IPS DF 6.9 (cell line): Measurements from ENCODE around the gene TAS2R46.
"Not testable (repeated sequence)": the region's sequence is repeated elsewhere in the genome, so short reads cannot be mapped to it uniquely, and the experiment has no call there.

ENCODE experiments used
- DNase-seq: peaks from one replicate; pipeline ENCODE4 v3.0.0-alpha.2; 2013; ENCODE audit warnings: low read depth, low spot score
- H3K27ac ChIP-seq: one replicate; pipeline ENCODE4 v1.5.1; 2013; ENCODE audit warnings: low read length, control low read depth
- H3K27me3 ChIP-seq: 2 replicates; pipeline ENCODE4 v1.6.1; 2013; ENCODE audit warnings: mild to moderate bottlenecking, low read length; ENCODE audit not compliant: control insufficient read depth, insufficient read depth
- H3K36me3 ChIP-seq: 2 replicates; pipeline ENCODE4 v1.6.1; 2013; ENCODE audit warnings: low read length; ENCODE audit not compliant: control insufficient read depth, insufficient read depth
- H3K4me1 ChIP-seq: 2 replicates; pipeline ENCODE4 v1.6.1; 2013; ENCODE audit warnings: low read length; ENCODE audit not compliant: control insufficient read depth, insufficient read depth
- H3K4me3 ChIP-seq: 2 replicates; pipeline ENCODE4 v1.5.1; 2013; ENCODE audit warnings: mild to moderate bottlenecking, low read length
- H3K9me3 ChIP-seq: 2 replicates; pipeline ENCODE4 v1.6.1; 2013; ENCODE audit warnings: low read length, inconsistent platforms; ENCODE audit not compliant: control insufficient read depth, insufficient read depth
- WGBS: extraction: QIAGEN DNeasy Blood & Tissue Kit; methylation state at CpG from one replicate; pipeline ENCODE4 v1.1.7; 2013; ENCODE audit warnings: mixed read lengths, missing lambda C conversion rate; ENCODE audit not compliant: insufficient read length, insufficient coverage; 5-methylcytosine and 5-hydroxymethylcytosine counted together

The TAS2R46 gene

DNA sequence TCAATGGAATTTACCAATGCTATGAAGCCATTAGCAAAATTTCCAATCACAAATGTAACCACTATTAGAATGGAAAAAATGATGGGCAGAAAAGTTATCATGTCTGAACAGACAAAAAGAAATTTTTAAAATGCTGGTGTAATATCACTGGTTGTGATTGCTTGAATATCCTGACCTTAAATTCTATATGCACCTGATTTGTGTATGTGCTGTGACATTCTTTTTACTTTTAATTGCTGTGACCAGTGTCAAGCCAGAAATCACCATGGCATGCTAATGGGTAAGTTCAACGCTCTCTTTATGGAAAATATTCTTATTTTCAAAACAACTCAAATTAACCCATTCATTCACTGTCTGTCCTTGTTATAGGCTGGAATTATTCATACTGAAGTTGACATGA, at the start of gene TAS2R46:
Gene TAS2R46 (minus strand): TSS at position 101 of the 400 bp plus-strand sequence. CDS start 0 bp downstream, at position 101.
- not testable (repeated sequence) for H3K4me3 ChIP-seq, H3K27ac ChIP-seq, DNase-seq, H3K4me1 ChIP-seq, H3K27me3 ChIP-seq, H3K9me3 ChIP-seq, H3K36me3 ChIP-seq
- WGBS, result no CpG with 5 or more reads among the region's 1 CpG

DNA sequence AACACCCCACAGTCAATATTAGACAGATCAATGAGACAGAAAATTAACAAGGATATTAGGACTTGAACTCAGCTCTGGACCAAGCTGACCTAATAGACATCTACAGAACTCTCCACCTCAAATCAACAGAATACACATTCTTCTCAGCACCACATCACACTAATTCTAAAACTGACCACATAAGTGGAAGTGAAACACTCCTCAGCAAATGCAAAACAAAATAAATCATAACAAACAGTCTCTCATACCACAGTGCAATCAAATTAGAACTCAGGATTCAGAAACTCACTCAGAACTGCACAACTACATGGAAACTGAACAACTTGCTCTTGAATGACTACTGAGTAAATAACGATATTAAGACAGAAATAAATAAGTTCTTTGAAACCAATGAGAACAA, 49.1 kb upstream of the TAS2R46 start:
- not testable (repeated sequence) for H3K4me1 ChIP-seq, H3K36me3 ChIP-seq, H3K27ac ChIP-seq, H3K9me3 ChIP-seq, H3K27me3 ChIP-seq, H3K4me3 ChIP-seq, DNase-seq
- no CpG with 5 or more reads among the region's 1 CpG for WGBS

DNA sequence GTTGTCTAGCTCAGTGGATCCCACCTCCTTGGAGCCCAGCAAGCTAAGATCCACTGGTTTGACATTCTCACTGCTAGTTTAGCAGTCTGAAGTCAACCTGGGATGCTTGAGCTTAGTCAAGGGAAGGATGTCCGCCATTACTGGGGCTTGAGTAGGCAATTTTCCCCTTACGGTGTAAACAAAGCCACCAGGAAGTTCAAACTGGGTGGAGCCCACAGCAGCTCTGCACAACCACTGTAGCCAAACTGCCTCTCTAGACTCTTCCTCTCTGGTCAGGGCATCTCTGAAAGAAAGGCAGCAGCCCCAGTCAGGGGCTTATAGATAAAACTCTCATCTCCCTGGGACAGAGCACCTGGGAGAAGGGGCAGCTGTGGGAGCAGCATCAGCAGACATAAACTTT, 46.8 kb upstream of the TAS2R46 start:
- no peaks in the 10 kb centered on the region for H3K27me3 ChIP-seq
- H3K4me3 ChIP-seq, result no peak overlapping the region
- H3K27ac ChIP-seq, result no peak overlapping the region
- H3K4me1 ChIP-seq, result no peaks in the 10 kb centered on the region
- no peak for DNase-seq
- no peaks in the 10 kb centered on the region for H3K9me3 ChIP-seq
- no CpG with 5 or more reads among the region's 2 CpGs for WGBS
- no peaks in the 10 kb centered on the region; the same call in 1 of the 2 replicates for H3K36me3 ChIP-seq

DNA sequence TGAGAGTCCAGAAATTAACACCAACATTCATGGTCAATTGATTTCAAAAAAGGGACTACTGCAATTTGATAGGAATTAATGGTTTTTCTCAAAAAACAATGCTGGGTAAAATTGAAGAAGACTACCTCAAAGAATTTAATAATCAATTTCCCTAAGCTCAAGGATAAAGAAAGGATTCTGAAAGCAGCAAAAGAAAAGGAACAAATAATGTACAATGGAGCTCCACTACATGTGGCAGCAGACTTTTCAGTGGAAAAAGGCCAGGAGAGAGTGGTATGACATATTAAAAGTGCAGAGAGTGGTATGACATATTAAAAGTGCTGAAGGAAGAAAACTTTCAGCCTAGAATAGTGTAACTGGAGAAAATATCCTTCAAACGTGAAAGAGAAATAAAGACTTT, 45.6 kb upstream of the TAS2R46 start:
- H3K4me1 ChIP-seq, result no peaks in the 10 kb centered on the region
- no peak for DNase-seq
- no peak overlapping the region for H3K27ac ChIP-seq
- no peak overlapping the region for H3K4me3 ChIP-seq
- H3K27me3 ChIP-seq, result no peaks in the 10 kb centered on the region
- H3K9me3 ChIP-seq, result no peaks in the 10 kb centered on the region
- H3K36me3 ChIP-seq, result no peaks in the 10 kb centered on the region; the same call in 1 of the 2 replicates
- no CpG with 5 or more reads among the region's 1 CpG for WGBS

GRCh38 chr12:11106288-11106687, 44.2 kb upstream of the TAS2R46 start:
- no peak for DNase-seq
- no peaks in the 10 kb centered on the region for H3K4me1 ChIP-seq
- no peaks in the 10 kb centered on the region for H3K9me3 ChIP-seq
- no peaks in the 10 kb centered on the region for H3K27me3 ChIP-seq
- H3K36me3 ChIP-seq, result no peaks in the 10 kb centered on the region; the same call in 1 of the 2 replicates
- H3K27ac ChIP-seq, result no peak overlapping the region
- no peak overlapping the region for H3K4me3 ChIP-seq
- no CpG with 5 or more reads among the region's 2 CpGs for WGBS

GRCh38 chr12:11105546-11105945, 43.5 kb upstream of the TAS2R46 start:
- DNase-seq, result no peak
- Histone ChIP-seq H3K9me3 (no peaks in the 10 kb centered on the region), H3K27ac (no peak overlapping the region), H3K27me3 (no peaks in the 10 kb centered on the region), H3K36me3 (no peaks in the 10 kb centered on the region; the same call in 1 of the 2 replicates), H3K4me1 (no peaks in the 10 kb centered on the region), H3K4me3 (no peak overlapping the region)
- no CpG with 5 or more reads among the region's 2 CpGs for WGBS

DNA sequence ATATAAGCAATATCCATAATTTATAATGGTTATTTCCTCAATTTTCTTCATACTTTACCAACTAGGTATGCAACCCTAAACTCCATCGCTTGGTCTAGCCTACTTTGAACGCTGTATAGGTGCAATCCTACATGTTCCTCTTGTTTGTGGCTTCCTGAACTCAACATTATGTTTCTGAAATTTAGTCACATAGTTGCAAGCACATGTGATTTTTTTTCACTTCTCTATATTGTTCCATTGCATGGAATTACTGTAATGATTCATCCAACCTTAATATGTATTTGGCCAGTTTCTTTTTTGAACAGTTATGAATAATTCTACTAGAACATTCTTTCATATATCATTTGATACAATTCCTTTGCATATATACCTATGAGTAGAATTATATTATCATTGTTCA, 32.8 kb upstream of the TAS2R46 start:
- not testable (repeated sequence) for H3K9me3 ChIP-seq, DNase-seq, H3K27me3 ChIP-seq, H3K4me1 ChIP-seq, H3K27ac ChIP-seq, H3K36me3 ChIP-seq, H3K4me3 ChIP-seq
- WGBS, result no CpG with 5 or more reads among the region's 2 CpGs

DNA sequence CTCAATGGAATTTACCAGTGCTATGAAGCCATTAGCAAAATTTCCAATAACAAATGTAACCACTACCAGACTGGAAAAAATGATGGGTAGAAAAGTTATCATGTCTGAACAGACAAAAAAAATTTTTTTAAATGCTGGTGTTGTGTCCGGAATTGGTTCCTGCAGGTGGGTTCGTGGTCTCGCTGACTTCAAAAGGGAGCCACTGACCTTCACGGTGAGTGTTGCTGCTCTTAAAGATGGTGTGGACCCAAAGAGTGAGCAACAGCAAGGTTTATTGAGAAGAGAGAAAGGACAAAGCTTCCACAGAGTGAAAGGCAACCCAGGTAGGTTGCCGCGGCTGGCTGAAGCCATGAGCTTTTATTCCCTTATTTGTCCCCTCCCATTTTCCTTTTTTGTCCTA, 30.0 kb upstream of the TAS2R46 start, which contains the start of gene TAS2R43:
Gene TAS2R43 (minus strand): TSS at position 186 of the 400 bp plus-strand sequence. CDS start 84 bp downstream, at position 102.
- H3K4me1 ChIP-seq, result no peaks in the 10 kb centered on the region
- H3K9me3 ChIP-seq, result no peaks in the 10 kb centered on the region
- H3K4me3 ChIP-seq, result no peak within 1 kb of the TSS
- no peak for DNase-seq
- H3K36me3 ChIP-seq, result no peaks in the 10 kb centered on the region
- no peaks in the 10 kb centered on the region for H3K27me3 ChIP-seq
- no CpG with 5 or more reads among the region's 6 CpGs for WGBS
- H3K27ac ChIP-seq, result no peak within 1 kb of the TSS

DNA sequence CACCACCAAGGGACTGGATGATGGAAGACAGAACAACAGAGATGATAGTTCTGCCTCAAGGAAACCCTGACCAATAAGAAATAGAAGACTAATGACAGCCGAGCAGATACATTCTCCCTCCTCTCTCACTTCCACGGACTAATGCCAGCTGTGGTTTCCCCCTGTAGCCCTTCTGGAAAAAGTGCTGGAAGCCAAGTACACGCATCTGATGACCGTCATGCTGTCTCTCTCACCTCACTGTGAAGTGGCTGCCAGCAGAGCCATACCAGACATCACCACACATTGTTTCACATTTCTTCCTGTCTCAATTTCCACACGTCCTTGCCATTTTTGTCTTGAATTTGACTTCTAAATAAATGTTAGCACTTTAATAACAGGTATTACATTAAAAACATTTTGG, 27.2 kb upstream of the TAS2R46 start:
- H3K27me3 ChIP-seq, result no peaks in the 10 kb centered on the region
- no peaks in the 10 kb centered on the region for H3K36me3 ChIP-seq
- H3K4me1 ChIP-seq, result no peaks in the 10 kb centered on the region
- no CpG with 5 or more reads among the region's 5 CpGs for WGBS
- H3K4me3 ChIP-seq, result no peak overlapping the region
- H3K9me3 ChIP-seq, result no peaks in the 10 kb centered on the region
- H3K27ac ChIP-seq, result no peak overlapping the region
- DNase-seq, result no peak

DNA sequence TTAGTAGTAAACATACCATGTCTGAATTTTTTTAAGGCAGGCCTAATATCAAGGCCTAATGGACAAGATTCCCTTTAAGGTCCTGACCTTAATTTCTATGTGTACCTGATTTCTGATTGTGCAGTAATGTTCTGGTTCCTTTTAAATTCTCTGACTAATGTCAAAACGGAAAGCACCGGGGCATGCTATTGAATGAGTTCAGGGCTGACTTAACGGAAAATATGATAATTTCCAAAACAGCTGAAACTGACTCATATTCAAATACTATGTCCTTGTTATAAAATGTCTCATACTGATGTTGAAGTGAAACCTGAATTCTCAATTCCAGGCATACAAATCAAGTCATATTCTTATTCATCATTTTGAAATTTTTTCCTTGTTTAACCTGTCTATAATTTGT, 23.3 kb upstream of the TAS2R46 start:
- H3K4me3 ChIP-seq, result no peak overlapping the region
- no peaks in the 10 kb centered on the region for H3K27me3 ChIP-seq
- H3K36me3 ChIP-seq, result no peaks in the 10 kb centered on the region
- no peaks in the 10 kb centered on the region for H3K4me1 ChIP-seq
- H3K9me3 ChIP-seq, result no peaks in the 10 kb centered on the region
- no CpG with 5 or more reads among the region's 3 CpGs for WGBS
- H3K27ac ChIP-seq, result no peak overlapping the region
- DNase-seq, result no peak

GRCh38 chr12:11081987-11082386, 19.9 kb upstream of the TAS2R46 start:
- no peaks in the 10 kb centered on the region for H3K27me3 ChIP-seq
- H3K4me3 ChIP-seq, result no peak overlapping the region
- no peaks in the 10 kb centered on the region for H3K9me3 ChIP-seq
- no peaks in the 10 kb centered on the region for H3K4me1 ChIP-seq
- H3K36me3 ChIP-seq, result no peaks in the 10 kb centered on the region
- WGBS, result no CpG with 5 or more reads among the region's 2 CpGs
- no peak overlapping the region for H3K27ac ChIP-seq
- DNase-seq, result no peak
